VCaP (cell line): ENCODE results near the gene TMEM252.

Experiments
- H3K27ac ChIP-seq: fragments of 450-650 bp; 2 replicates; pipeline ENCODE4 v1.5.1; 2017
- CTCF ChIP-seq: fragments of 450-650 bp; conservative IDR thresholded peaks from 2 replicates; pipeline ENCODE4 v1.5.1; 2017; ENCODE audit warnings: mild to moderate bottlenecking, moderate library complexity

TMEM252 gene

GRCh38 chr9:68496356-68496755 lies 44.3 kb downstream of the TMEM252 start:
- no peak overlapping the region for H3K27ac ChIP-seq
- TF ChIP-seq CTCF, result no peak

- no peak for TF ChIP-seq CTCF
Observed at GRCh38 chr9:68495247-68495646, 45.4 kb downstream of the TMEM252 start.

GRCh38 chr9:68493958-68494577 lies 46.6 kb downstream of the TMEM252 start:
- no peak for TF ChIP-seq CTCF
- H3K27ac ChIP-seq, result peak overlapping the region; percentile 76; the same call in 1 of the 2 replicates

More at GRCh38 chr9:68495247-68495646, 45.4 kb downstream of the TMEM252 start:
- H3K27ac ChIP-seq, result no peak overlapping the region

GRCh38 chr9:68493541-68493940 lies 47.1 kb downstream of the TMEM252 start:
- TF ChIP-seq CTCF, result no peak
- peak overlapping the region; percentile 76 for H3K27ac ChIP-seq

GRCh38 chr9:68492806-68493205 lies 47.9 kb downstream of the TMEM252 start:
- peak overlapping the region; percentile 76 for H3K27ac ChIP-seq
- no peak for TF ChIP-seq CTCF

GRCh38 chr9:68489646-68490045 lies 51.0 kb downstream of the TMEM252 start:
- TF ChIP-seq CTCF, result no peak

GRCh38 chr9:68488126-68488525 lies 52.6 kb downstream of the TMEM252 start:
- TF ChIP-seq CTCF, result no peak
- H3K27ac ChIP-seq, result no peak overlapping the region

More at GRCh38 chr9:68489646-68490045, 51.0 kb downstream of the TMEM252 start:
- H3K27ac ChIP-seq, result no peak overlapping the region
